ENCODE measurements around the gene CD63.

The CD63 gene

DNA sequence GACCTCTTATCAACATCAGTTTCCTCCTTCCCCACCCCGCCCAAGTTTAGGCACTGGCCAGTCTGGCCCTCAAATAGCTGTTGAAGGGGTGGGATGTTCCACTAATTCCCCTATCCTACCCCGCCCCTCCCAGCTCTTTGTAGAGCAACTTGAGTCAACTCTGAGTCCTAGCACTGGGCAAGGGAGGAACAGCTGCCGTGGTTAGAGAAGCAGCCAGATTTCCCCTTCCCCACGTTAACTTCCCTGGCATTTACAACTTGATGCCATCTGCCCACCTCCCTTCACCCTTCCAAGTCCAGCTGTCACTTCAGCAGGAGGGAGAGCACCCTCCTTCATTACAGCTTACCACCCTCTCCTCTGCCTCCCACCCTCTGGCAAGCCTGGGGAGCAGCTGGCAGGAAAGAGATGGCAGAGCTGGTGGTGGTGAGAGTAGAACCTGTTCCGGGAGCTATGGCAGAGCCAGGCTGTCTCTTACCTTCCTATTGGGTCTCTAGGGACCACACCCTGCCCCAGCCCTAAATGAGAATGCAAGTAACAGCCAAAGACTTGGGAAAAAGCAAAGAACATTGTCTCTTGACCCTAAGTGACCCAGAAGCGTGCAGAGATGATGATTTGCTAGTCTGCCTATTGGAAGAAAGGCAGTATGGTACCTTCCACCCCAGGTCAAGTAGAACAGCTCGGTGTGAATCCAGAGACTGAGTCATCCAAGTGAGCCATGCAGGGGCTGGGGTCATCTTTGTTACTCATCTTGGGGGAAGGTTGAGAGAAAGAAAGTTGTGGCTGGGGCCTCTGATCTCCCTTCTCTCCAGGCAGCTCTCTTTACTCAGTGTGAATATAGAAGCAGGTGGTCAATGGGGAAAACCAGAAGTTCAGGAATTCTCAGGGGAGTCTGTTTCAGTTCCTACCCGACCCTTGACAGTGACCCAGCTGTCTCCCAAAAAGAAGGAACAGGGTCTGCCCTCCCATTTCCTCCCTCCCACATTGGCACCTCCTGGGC lies 11.5 kb downstream of the CD63 start:
- H3K4me3 ChIP-seq (ENCODE audit: low read length), result peak overlapping the region; percentile 88
- peak; percentile 66 for DNase-seq (ENCODE audit: low read depth)
- TF ChIP-seq, protein P1, sequence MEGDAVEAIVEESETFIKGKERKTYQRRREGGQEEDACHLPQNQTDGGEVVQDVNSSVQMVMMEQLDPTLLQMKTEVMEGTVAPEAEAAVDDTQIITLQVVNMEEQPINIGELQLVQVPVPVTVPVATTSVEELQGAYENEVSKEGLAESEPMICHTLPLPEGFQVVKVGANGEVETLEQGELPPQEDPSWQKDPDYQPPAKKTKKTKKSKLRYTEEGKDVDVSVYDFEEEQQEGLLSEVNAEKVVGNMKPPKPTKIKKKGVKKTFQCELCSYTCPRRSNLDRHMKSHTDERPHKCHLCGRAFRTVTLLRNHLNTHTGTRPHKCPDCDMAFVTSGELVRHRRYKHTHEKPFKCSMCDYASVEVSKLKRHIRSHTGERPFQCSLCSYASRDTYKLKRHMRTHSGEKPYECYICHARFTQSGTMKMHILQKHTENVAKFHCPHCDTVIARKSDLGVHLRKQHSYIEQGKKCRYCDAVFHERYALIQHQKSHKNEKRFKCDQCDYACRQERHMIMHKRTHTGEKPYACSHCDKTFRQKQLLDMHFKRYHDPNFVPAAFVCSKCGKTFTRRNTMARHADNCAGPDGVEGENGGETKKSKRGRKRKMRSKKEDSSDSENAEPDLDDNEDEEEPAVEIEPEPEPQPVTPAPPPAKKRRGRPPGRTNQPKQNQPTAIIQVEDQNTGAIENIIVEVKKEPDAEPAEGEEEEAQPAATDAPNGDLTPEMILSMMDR (IDR thresholded peaks at IDR 0.05; ENCODE audit: insufficient read depth, low read depth, low read length, missing control alignments), result no peak

DNA sequence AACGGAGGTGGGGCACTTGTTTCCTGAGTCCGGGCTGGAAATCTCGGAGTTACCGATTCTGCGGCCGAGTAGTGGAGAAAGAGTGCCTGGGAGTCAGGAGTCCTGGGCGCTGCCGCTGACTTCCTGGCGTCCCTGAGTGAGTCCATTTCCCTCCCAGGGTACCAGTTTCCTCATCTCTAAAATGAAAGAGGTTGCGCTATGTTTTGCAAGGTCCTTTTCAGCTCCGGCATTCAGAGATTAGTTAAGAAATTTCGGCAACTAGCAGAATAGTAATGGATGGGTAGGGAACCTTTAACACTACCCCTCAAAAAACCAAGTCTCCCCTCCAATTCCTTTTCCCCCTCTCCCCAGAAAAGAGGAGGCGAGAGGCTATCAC lies 12.2 kb downstream of the CD63 start:
- H3K4me3 ChIP-seq (ENCODE audit: low read length), result peak overlapping the region; percentile 88
- TF ChIP-seq, protein P1 (IDR thresholded peaks at IDR 0.05; ENCODE audit: insufficient read depth, low read depth, low read length, missing control alignments), result no peak
- DNase-seq (ENCODE audit: low read depth), result no peak

DNA sequence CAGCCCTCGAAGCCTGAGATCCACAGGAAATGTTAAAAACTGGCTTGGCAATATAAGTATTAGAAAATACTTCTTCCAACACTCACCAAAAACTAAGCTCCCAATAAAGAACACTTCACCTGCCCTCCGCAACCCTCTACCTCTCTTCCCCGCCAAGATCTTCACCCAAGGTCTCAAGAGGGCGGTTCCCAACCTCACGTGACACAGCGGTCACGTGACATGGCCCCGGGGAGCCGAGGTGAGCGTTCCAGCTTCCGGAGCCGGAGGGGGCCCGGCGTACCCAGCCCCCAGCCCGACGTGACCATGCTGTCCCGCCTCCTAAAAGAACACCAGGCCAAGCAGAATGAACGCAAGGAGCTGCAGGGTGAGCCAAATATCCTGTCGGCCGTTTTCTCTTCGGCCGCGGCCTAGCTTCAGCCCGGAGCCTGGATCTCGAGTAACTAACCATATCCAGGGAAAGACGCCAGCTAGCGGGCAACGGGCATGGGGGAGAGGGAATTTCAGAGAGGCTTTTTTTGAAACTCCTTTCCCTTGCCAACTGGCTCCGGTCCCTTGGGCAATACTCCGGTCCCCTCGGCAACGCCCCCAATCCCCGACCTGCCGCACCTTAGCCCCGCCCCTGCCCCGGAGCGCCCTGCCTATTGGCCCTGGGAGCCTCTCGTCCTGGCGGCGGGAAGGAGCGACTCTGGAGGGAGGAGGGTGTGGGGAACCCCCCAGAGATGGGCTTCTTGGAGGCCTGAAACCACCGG lies 12.8 kb downstream of the CD63 start, which contains the start of gene BLOC1S1:
TSS of gene BLOC1S1 (plus strand) at position 214 of the 749 bp plus-strand sequence. CDS start at position 220, 6 bp downstream.
- TF ChIP-seq, protein P1 (IDR thresholded peaks at IDR 0.05; ENCODE audit: insufficient read depth, low read depth, low read length, missing control alignments), result no peak
- peak; percentile 90 for DNase-seq (ENCODE audit: low read depth)
- H3K4me3 ChIP-seq (ENCODE audit: low read length), result peak within 1 kb of the TSS; percentile 88

DNA sequence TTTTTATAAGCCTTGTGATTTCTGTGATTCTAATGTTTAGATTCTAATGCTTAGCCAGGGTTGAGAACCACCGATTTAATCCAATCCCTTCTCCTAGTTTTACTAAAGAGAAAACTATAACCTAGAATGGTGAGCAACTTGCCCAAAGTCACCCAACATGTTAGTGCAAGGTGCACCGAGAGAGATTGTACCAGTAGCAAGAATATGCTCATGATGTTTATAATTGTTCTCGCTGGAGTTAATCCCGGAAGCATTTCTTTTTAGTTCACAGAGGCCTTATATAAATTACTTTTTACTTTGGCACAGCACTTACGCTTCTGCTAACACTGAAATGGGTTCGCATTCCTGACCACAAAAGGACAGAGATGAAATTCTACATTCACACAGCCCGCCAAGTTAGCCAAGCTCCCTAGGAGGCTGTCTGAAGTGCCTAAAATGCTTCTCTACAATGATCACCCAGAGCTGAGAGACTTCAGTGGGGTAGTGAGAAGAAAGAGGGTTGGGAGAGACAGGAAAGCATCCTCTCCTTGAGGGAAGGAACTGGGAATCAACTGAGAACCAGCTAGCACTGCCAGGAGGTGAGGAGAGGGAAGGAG lies 13.5 kb downstream of the CD63 start:
- DNase-seq (ENCODE audit: low read depth), result no peak
- H3K4me3 ChIP-seq (ENCODE audit: low read length), result peak overlapping the region; percentile 88
- TF ChIP-seq, protein P1 (IDR thresholded peaks at IDR 0.05; ENCODE audit: insufficient read depth, low read depth, low read length, missing control alignments), result no peak

DNA sequence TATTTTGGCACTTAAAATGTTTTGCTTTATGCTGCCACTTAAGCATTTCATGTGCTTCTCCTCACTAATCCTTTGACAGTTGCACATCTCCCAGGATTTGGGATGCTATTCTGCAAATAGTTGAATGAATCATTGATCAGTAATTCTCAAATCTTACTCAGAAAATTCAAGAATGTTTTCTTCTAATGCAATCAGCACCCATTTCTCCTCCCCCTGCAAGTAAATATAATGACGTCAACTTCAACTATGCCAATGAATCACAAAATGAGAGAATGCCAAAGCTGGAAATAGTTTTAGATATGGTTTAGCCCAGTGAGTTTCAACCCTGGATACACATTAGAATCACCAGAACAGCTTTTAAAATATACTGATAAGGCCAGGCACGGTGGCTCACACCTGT lies 15.1 kb downstream of the CD63 start:
- no peak overlapping the region for H3K4me3 ChIP-seq (ENCODE audit: low read length)
- TF ChIP-seq, protein P1 (IDR thresholded peaks at IDR 0.05; ENCODE audit: insufficient read depth, low read depth, low read length, missing control alignments), result no peak
- peak; percentile 86 for DNase-seq (ENCODE audit: low read depth)

DNA sequence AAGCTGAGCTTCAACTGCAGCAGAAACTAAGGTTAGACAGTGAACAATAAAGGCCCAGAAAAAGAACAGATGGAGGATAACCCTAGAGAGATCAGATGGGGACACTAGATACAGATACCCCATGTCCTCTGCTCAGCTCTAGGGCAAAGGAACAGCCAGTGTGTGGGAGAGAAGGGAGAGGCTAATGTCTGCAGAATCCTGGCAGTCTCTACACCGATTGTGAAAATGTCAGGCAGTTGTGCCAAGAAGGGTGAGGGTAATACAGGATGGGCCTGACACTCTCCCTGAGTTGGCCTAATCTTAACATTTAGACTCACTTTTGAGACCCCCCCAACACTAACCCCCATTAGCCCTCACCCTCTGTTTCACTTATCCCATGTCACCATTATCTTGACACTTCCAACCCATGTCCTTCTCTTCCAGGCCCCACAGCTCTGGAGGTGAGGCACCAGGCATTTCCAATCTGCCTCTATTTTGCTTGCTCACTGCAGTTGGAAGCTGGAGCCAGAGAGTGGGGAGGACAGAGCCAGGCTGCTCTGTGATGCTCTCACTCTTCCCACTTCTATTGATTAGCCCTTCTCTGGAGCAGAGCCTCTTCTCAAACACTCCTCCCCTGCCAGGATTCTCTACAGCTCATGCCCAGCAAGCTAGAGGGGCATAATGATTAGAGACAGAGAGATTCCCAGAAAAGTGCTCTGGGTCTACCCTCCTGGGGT lies 16.0 kb downstream of the CD63 start:
- TF ChIP-seq, protein P1 (IDR thresholded peaks at IDR 0.05; ENCODE audit: insufficient read depth, low read depth, low read length, missing control alignments), result no peak
- DNase-seq (ENCODE audit: low read depth), result no peak
- no peak overlapping the region for H3K4me3 ChIP-seq (ENCODE audit: low read length)

All from epithelial cell of esophagus (primary cell).